Naive thymus-derived CD4-positive, alpha-beta T cell (primary cell): ENCODE results near the gene XCR1. TPM values are rescaled to one million over a fixed set of nuclear protein-coding genes. Genes with fewer than 3 reads are reported as not detected.
"Not testable (repeated sequence)": the region's sequence is repeated elsewhere in the genome, so short reads cannot be mapped to it uniquely, and the experiment has no call there.

ENCODE experiments used
- ATAC-seq: fragments of 150-1000 bp; cut with Tn5 transposase; 2 replicates; pipeline ENCODE4 v1.10.0; 2021; ENCODE audit warnings: mild to moderate bottlenecking, moderate library complexity
- CTCF ChIA-PET: fragments of 350-600 bp; sonication (Branson Sonifier 250); formaldehyde crosslinking; loops from one replicate; lab custom pipeline; 2021; ENCODE audit warnings: antibody characterized with exemption; lab: Charles Lee
- POLR2A ChIA-PET: fragments of 350-600 bp; sonication (Branson Sonifier 250); formaldehyde crosslinking; loops from one replicate; lab custom pipeline; 2021; ENCODE audit warnings: antibody characterized with exemption, inconsistent platforms; lab: Charles Lee
- DNase-seq, 9 donors: peaks; one replicate each; pipeline versions ENCODE4 v3.0.0 to v3.0.0-alpha.2; 2020 to 2022; ENCODE audit warnings: mixed read lengths in 1 of 9
- H3K27ac ChIP-seq: one replicate; pipeline ENCODE4 v1.7.0; 2013; ENCODE audit warnings: mild to moderate bottlenecking, low read depth, low read length, moderate library complexity
- H3K27me3 ChIP-seq, 2 donors: one replicate each; pipeline ENCODE4 v1.7.0; 2013; ENCODE audit warnings: low read length in 2 of 2, mild to moderate bottlenecking in 2 of 2, moderate library complexity in 2 of 2; ENCODE audit not compliant: control insufficient read depth in 2 of 2, insufficient read depth in 2 of 2
- H3K36me3 ChIP-seq, 3 experiments: 1 replicate in 2 of 3; 2 replicates in 1 of 3; pipeline ENCODE4 v1.7.0; 2013; ENCODE audit warnings: low read length in 3 of 3, mild to moderate bottlenecking in 3 of 3, moderate library complexity in 1 of 3; ENCODE audit not compliant: insufficient read depth in 3 of 3, control insufficient read depth in 2 of 3
- H3K4me1 ChIP-seq, 2 donors: one replicate each; pipeline ENCODE4 v1.7.0; 2013; ENCODE audit warnings: low read length in 2 of 2, mild to moderate bottlenecking in 2 of 2, moderate library complexity in 1 of 2; ENCODE audit not compliant: control insufficient read depth in 2 of 2, insufficient read depth in 2 of 2
- H3K4me3 ChIP-seq: 2 replicates; pipeline ENCODE4 v1.7.0; 2013; ENCODE audit warnings: mild to moderate bottlenecking, low read length
- H3K9me3 ChIP-seq, 3 experiments: 1 replicate in 2 of 3; 2 replicates in 1 of 3; pipeline ENCODE4 v1.7.0; 2013; ENCODE audit warnings: low read length in 3 of 3; ENCODE audit not compliant: control insufficient read depth in 2 of 3
- H3K27ac Mint-ChIP-seq, 9 donors: one replicate each; pipeline ENCODE4 v1.8.0; 2020 to 2022; ENCODE audit warnings: mixed read lengths in 9 of 9, mild to moderate bottlenecking in 8 of 9, moderate library complexity in 5 of 9, inconsistent platforms in 2 of 9
- H3K27me3 Mint-ChIP-seq, 5 donors: one replicate each; pipeline ENCODE4 v1.8.0; 2021 to 2022; ENCODE audit warnings: mixed read lengths in 5 of 5, mild to moderate bottlenecking in 1 of 5
- H3K36me3 Mint-ChIP-seq, 5 donors: one replicate each; pipeline ENCODE4 v1.8.0; 2020 to 2022; ENCODE audit warnings: mixed read lengths in 5 of 5, mild to moderate bottlenecking in 3 of 5, inconsistent platforms in 1 of 5
- H3K4me1 Mint-ChIP-seq, 7 donors: one replicate each; pipeline ENCODE4 v1.8.0; 2020 to 2022; ENCODE audit warnings: mixed read lengths in 7 of 7, mild to moderate bottlenecking in 3 of 7, inconsistent platforms in 1 of 7
- H3K4me3 Mint-ChIP-seq, 10 donors: one replicate each; pipeline ENCODE4 v1.8.0; 2020 to 2022; ENCODE audit warnings: mild to moderate bottlenecking in 10 of 10, mixed read lengths in 10 of 10, moderate library complexity in 6 of 10, inconsistent platforms in 2 of 10
- H3K9me3 Mint-ChIP-seq, 11 donors: one replicate each; pipeline ENCODE4 v1.8.0; 2020 to 2022; ENCODE audit warnings: mixed read lengths in 11 of 11, mild to moderate bottlenecking in 4 of 11, inconsistent platforms in 1 of 11, moderate library complexity in 1 of 11
- intact Hi-C, 2 donors: fragments of 100-400 bp; cut with micrococcal nuclease; formaldehyde crosslinking; loops; one replicate each; pipeline ENCODE4 v1.15.1; 2023
- polyA plus RNA-seq, 2 donors: library from polyadenylated mRNA; unstranded; fragments of 300-500 nt; fragmentation: Illumina TruSeq; gene quantifications; one replicate each; pipeline ENCODE4 v1.2.3, GENCODE V29; 2021
- total RNA-seq, 6 experiments: library from RNA in 5 of 6; stranded (reverse) in 5 of 6; gene quantifications; 1 replicate in 5 of 6; 2 replicates in 1 of 6; pipeline ENCODE4 v1.2.3 and lab custom pipeline; 2021 to 2026

Gene XCR1
- total and polyA plus RNA-seq, 7 experiments from 2014 or later = 0.05 to 0.88 TPM; not detected in 5

DNA sequence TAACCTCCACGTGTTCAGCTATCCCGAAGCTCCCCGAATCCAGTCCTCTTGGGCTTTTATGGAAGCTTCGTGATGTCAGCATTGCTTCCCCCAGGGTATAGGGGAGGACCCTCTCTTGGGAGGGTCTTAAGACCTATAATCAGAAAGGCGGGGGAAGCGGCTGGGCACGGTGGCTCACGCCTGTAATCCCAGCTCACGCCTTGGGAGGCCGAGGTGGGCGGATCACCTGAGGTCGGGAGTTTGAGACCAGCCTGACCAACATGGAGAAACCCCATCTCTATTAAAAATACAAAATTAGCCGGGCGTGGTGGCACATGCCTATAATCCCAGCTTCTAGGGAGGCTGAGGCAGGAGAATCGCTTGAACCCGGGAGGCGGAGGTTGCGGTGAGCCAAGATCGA lies 29.8 kb downstream of the XCR1 start:
- POLR2A ChIA-PET = interaction anchor here (4.0 kb wide), 1 partner anchor 21 kb away, joined by 14 read pairs; no protein-coding TSS in a partner anchor

GRCh38 chr3:45995236-45996192 lies 31.8 kb downstream of the XCR1 start, which contains the start of gene FYCO1:
FYCO1 (minus strand) TSS chr3:45995824; CDS start chr3:45984910, 10,914 bp downstream.
- peaks cover 0 to 4% (median 0%) of the 10 kb centered on the region in 3 experiments for H3K36me3 ChIP-seq
- H3K9me3 Mint-ChIP-seq = peaks cover 0 to 5% (median 0%) of the 10 kb centered on the region in 11 donors
- peak within 1 kb of the TSS; percentile 83 to 93 (median 90) for H3K4me3 Mint-ChIP-seq
- peaks cover 3 to 11% (median 8%) of the 10 kb centered on the region in 5 donors for H3K27me3 Mint-ChIP-seq
- H3K27ac Mint-ChIP-seq = peak within 1 kb of the TSS; percentile 78 to 96 (median 92)
- intact Hi-C loops = loop anchor here (1.0 to 10.0 kb wide), 12 partner anchors 19 to 979 kb away; partner anchors contain the start of genes LZTFL1 (in 2 of the 2), SACM1L (in 2 of the 2), CCDC12 (in 1 of the 2) and CXCR6 (in 1 of the 2)
- H3K4me1 ChIP-seq = peaks cover 22 to 48% of the 10 kb centered on the region in 2 donors
- ChIA-PET CTCF (interaction anchor here (0.6 to 2.9 kb wide), 4 partner anchors 18 to 291 kb away, joined by 3 to 14 read pairs (median 3); no protein-coding TSS in a partner anchor), POLR2A (interaction anchor here (0.9 to 4.0 kb wide), 9 partner anchors 9 to 70 kb away, joined by 3 to 14 read pairs (median 5); partner anchors contain the start of gene XCR1)
- H3K4me1 Mint-ChIP-seq = peaks cover 10 to 49% (median 37%) of the 10 kb centered on the region in 7 donors
- peak within 1 kb of the TSS; percentile 84 for H3K27ac ChIP-seq
- DNase-seq = peak; percentile 75 to 87 (median 86)
- H3K9me3 ChIP-seq = no peaks in the 10 kb centered on the region
- H3K27me3 ChIP-seq = no peaks in the 10 kb centered on the region
- peak within 1 kb of the TSS; percentile 85 for H3K4me3 ChIP-seq
- peak; percentile 96 for ATAC-seq
- H3K36me3 Mint-ChIP-seq = peaks cover 0 to 23% (median under 1%) of the 10 kb centered on the region in 5 donors

More for the DNA sequence above, 29.8 kb downstream of the XCR1 start:
- H3K4me3 Mint-ChIP-seq, H3K27me3 ChIP-seq, H3K36me3 ChIP-seq, CTCF ChIA-PET, H3K27ac ChIP-seq, H3K9me3 ChIP-seq, ATAC-seq, DNase-seq, H3K4me3 ChIP-seq, H3K9me3 Mint-ChIP-seq: not testable (repeated sequence)
- Mint-ChIP-seq H3K4me1 (peaks cover 0 to 34% (median 26%) of the 10 kb centered on the region in 7 donors), H3K27me3 (peaks cover 3 to 12% (median 8%) of the 10 kb centered on the region in 5 donors), H3K27ac (peak overlapping the region in 1 of 9 donors; percentile 56), H3K36me3 (peaks cover 0 to 10% (median 0%) of the 10 kb centered on the region in 5 donors)
- peaks cover 22 to 29% of the 10 kb centered on the region in 2 donors for H3K4me1 ChIP-seq
- intact Hi-C loops = loop anchor here (10.0 kb wide), 3 partner anchors 153 to 977 kb away; partner anchors contain the start of genes LZTFL1 (in 2 of the 2), CCDC12 (in 1 of the 2), LIMD1 (in 1 of the 2) and NBEAL2 (in 1 of the 2)

DNA sequence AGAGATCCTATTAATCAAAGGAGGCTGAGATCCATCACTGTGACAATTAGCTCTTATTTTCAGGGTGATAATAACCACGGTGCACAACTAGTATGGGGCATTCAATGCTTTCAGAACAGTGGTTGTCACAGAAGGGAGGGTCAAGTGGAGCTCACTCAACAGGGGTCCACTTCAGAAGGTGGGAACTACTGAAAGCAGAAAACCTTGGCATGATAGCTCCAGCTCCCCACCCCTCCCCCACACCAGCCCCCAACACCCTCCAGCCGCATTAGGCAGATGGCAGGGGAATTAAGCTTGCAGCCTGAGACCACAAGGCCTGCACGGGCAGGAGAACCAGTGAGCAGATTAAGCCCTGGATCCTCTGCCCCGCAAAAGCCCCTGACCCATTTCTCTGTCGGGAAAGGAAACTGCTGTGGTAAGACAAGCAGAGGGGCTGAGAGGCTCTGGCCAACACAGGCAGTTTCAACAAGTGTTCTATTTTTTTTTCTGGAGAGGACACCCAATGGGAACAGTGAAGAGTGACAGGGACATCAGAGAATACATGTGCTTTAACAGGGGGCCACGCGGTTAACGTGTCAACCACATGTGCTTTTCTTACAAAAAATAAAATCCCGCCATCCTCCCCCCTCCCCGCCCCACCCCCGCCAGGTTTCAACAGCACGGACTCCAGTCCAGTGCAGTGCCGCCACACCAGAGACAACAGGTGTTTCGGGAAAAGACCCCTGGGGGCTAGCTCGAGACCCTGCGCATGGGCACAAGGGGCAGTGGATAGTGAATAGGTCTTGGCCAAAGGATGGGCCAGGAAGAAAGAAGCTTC lies 32.7 kb downstream of the XCR1 start:
- peaks cover 0 to 2% (median 0%) of the 10 kb centered on the region in 11 donors for H3K9me3 Mint-ChIP-seq
- Histone ChIP-seq H3K27me3 (no peaks in the 10 kb centered on the region), H3K9me3 (no peaks in the 10 kb centered on the region), H3K36me3 (peaks cover 0 to 7% (median 0%) of the 10 kb centered on the region in 3 experiments), H3K27ac (peak overlapping the region; percentile 84), H3K4me1 (peaks cover 22 to 52% of the 10 kb centered on the region in 2 donors), H3K4me3 (peak overlapping the region; percentile 85)
- DNase-seq (peak in 3 of 9 donors; percentile 1 to 4 (median 3)), ATAC-seq (peak; percentile 36)
- POLR2A ChIA-PET = interaction anchor here (0.7 to 4.0 kb wide), 10 partner anchors 8 to 101 kb away, joined by 3 to 14 read pairs (median 5); partner anchors contain the start of gene XCR1
- peaks cover 0 to 6% (median 2%) of the 10 kb centered on the region in 5 donors for H3K27me3 Mint-ChIP-seq
- H3K4me1 Mint-ChIP-seq = peaks cover 16 to 58% (median 46%) of the 10 kb centered on the region in 7 donors
- H3K36me3 Mint-ChIP-seq = peaks cover 0 to 31% (median 3%) of the 10 kb centered on the region in 5 donors
- peak overlapping the region; percentile 74 to 95 (median 90) for H3K27ac Mint-ChIP-seq
- intact Hi-C loops = loop anchor here (1.0 to 10.0 kb wide), 12 partner anchors 18 to 980 kb away; partner anchors contain the start of genes LZTFL1 (in 2 of the 2), SACM1L (in 2 of the 2), CCDC12 (in 1 of the 2) and CXCR6 (in 1 of the 2)
- CTCF ChIA-PET = interaction anchor here (0.8 to 2.9 kb wide), 2 partner anchors 82 to 86 kb away, joined by 3 to 14 read pairs; no protein-coding TSS in a partner anchor
- peak overlapping the region; percentile 83 to 93 (median 90) for H3K4me3 Mint-ChIP-seq

DNA sequence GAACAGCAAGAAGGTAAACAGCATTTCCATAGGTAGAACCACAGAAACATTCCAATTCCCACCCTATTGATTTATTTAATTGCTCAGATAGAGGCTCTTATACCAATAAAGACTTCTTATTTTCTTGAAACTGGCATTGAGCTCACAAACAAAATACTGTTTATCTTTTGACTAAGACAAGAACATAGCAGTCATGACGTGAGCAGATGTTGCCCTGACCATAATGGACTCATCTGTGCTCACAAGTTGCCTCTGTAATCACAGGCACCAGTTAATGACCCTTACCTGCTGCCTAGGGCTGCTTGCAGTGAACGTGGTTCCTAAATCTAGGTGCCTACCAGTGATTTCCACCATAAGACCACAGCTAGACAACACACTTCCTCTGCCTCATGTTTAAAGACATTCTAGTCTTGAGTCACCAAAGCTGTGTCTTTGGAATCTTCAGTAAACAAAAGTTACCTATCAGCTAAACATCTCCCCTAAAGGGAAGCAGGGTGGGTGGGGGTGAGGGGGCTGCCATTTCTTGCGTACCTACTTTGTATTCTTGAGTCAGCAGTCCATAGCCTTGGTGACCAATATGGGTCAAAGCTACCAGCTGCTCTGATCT lies 33.8 kb downstream of the XCR1 start:
- ATAC-seq (no peak), DNase-seq (peak in 3 of 9 donors; percentile 9 to 33 (median 18))
- H3K4me3 ChIP-seq = peak overlapping the region; percentile 17
- H3K36me3 Mint-ChIP-seq = peaks cover 0 to 37% (median 3%) of the 10 kb centered on the region in 5 donors
- H3K36me3 ChIP-seq = peaks cover 0 to 7% (median 0%) of the 10 kb centered on the region in 3 experiments
- H3K27ac Mint-ChIP-seq = peak overlapping the region in 3 of 9 donors; percentile 47 to 89 (median 76)
- H3K4me1 ChIP-seq = peaks cover 22 to 56% of the 10 kb centered on the region in 2 donors
- H3K9me3 Mint-ChIP-seq = peaks cover 0 to 2% (median 0%) of the 10 kb centered on the region in 11 donors
- CTCF ChIA-PET = interaction anchor here (0.8 to 2.9 kb wide), 3 partner anchors 83 to 87 kb away, joined by 3 to 14 read pairs (median 3); no protein-coding TSS in a partner anchor
- peaks cover 20 to 68% (median 55%) of the 10 kb centered on the region in 7 donors for H3K4me1 Mint-ChIP-seq
- H3K27me3 Mint-ChIP-seq = peaks cover 0 to 6% (median 0%) of the 10 kb centered on the region in 5 donors
- POLR2A ChIA-PET = interaction anchor here (0.7 to 4.0 kb wide), 7 partner anchors 9 to 72 kb away, joined by 3 to 14 read pairs (median 4); no protein-coding TSS in a partner anchor
- peak overlapping the region in 9 of 10 donors; percentile 23 to 87 (median 55) for H3K4me3 Mint-ChIP-seq
- no peaks in the 10 kb centered on the region for H3K27me3 ChIP-seq
- intact Hi-C loops = loop anchor here (1.0 to 10.0 kb wide), 8 partner anchors 15 to 981 kb away; partner anchors contain the start of genes LZTFL1 (in 2 of the 2), CCDC12 (in 1 of the 2), LIMD1 (in 1 of the 2) and NBEAL2 (in 1 of the 2)
- no peaks in the 10 kb centered on the region for H3K9me3 ChIP-seq
- H3K27ac ChIP-seq = no peak overlapping the region

GRCh38 chr3:45992821-45993221 lies 34.5 kb downstream of the XCR1 start:
- ChIA-PET POLR2A (interaction anchor here (0.6 to 1.6 kb wide), 3 partner anchors 16 to 76 kb away, joined by 3 read pairs; no protein-coding TSS in a partner anchor), CTCF (interaction anchor here (0.6 to 2.9 kb wide), 3 partner anchors 49 to 86 kb away, joined by 3 to 14 read pairs (median 3); no protein-coding TSS in a partner anchor)
- peak overlapping the region in 4 of 9 donors; percentile 47 to 89 (median 70) for H3K27ac Mint-ChIP-seq
- DNase-seq = no peak
- H3K27me3 Mint-ChIP-seq = no peaks in the 10 kb centered on the region
- intact Hi-C loops = loop anchor here (1.0 to 10.0 kb wide), 5 partner anchors 15 to 982 kb away; partner anchors contain the start of genes LZTFL1 (in 2 of the 2), CCDC12 (in 1 of the 2), LIMD1 (in 1 of the 2) and NBEAL2 (in 1 of the 2)
- ATAC-seq = no peak
- Histone ChIP-seq H3K27me3 (no peaks in the 10 kb centered on the region), H3K4me3 (peak overlapping the region; percentile 17), H3K4me1 (peaks cover 22 to 63% of the 10 kb centered on the region in 2 donors), H3K9me3 (no peaks in the 10 kb centered on the region), H3K36me3 (peaks cover 0 to 7% (median 0%) of the 10 kb centered on the region in 3 experiments), H3K27ac (no peak overlapping the region)
- peaks cover 0 to 41% (median 3%) of the 10 kb centered on the region in 5 donors for H3K36me3 Mint-ChIP-seq
- H3K9me3 Mint-ChIP-seq = peaks cover 0 to 2% (median 0%) of the 10 kb centered on the region in 11 donors
- H3K4me3 Mint-ChIP-seq = peak overlapping the region in 8 of 10 donors; percentile 0 to 87 (median 41)
- peaks cover 27 to 72% (median 61%) of the 10 kb centered on the region in 7 donors for H3K4me1 Mint-ChIP-seq
